LNCAP (cell line): Measurements from ENCODE around the gene TOMM40.

Source experiments
- CTCF ChIP-seq: fragments of 450-650 bp; IDR thresholded peaks from 2 replicates; pipeline ENCODE4 v1.5.1; 2017; ENCODE audit warnings: mild to moderate bottlenecking

Gene TOMM40

DNA sequence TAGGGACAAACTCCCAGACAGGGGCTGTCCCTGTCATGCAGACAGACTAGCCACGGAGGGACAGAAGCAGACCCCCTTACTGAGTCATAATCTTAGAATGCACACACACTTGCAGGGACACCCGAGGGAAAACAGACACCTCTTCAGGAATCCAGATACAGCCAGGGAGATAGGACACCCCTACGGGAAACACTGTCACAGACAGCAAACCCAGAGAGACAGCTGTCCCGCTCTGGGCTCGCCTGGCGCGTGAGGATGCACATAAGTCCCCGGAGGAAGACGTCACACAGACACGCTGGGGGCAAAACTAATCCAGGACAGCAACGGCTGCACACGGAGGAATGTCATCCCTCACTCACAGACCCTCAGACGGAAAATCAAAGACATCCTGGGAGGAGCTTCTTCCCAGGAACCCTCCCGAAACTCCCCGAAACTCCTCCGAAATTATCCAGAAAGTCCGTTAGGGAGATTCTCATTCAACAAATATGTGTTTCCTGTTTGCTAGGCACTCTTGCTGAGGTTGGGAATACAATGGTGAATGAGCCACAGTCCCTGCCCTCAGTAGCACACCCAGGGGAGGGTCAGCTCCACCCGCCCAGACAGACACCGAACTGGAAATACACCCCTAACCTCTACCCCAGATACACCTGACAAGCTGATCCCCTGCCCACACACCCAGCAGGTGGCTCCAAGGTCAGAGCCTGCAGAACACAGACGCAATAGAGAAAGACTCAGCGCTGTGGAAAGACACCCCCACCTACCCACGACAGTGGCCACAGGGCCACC lies 15.2 kb upstream of the TOMM40 start:
- no peak for TF ChIP-seq CTCF

DNA sequence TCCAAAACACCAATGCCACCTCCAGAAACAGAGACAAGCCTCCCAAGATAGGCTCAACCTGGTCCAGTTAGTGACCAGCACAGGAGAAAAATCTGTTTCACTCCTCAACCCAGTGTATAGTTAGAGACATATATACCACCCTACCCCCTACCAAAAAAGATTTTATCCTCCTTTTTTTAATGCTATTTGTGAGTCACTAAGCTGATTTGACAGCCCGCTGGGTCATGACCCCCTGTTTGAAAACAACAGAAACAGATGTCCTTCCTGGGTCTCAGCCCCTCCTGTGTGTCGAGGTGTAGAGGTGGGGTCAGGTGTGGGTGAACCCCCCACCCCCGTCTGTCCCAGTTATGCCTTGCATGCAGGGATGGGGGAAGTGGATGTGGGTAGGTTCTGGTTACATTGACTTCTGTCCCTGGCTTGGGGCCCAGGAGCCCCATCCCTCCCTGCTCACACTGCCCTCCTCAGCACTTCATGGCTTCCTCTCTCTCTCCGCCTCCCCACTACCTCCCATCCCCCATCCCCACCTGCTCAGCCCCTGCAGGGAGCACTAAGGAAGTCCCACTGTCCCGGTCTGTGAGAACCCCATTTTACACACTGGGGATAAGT lies 14.0 kb upstream of the TOMM40 start:
- no peak for TF ChIP-seq CTCF

DNA sequence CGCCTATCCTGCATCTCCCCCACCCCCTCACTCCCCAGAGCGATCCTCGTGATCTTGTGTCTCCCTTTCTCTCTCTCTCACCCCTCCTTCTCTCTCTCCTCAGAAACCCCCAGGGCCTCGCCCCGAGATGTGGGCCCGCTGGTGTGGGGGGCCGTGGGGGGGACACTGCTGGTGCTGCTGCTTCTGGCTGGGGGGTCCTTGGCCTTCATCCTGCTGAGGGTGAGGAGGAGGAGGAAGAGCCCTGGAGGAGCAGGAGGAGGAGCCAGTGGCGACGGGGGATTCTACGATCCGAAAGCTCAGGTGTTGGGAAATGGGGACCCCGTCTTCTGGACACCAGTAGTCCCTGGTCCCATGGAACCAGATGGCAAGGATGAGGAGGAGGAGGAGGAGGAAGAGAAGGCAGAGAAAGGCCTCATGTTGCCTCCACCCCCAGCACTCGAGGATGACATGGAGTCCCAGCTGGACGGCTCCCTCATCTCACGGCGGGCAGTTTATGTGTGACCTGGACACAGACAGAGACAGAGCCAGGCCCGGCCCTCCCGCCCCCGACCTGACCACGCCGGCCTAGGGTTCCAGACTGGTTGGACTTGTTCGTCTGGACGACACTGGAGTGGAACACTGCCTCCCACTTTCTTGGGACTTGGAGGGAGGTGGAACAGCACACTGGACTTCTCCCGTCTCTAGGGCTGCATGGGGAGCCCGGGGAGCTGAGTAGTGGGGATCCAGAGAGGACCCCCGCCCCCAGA lies 12.8 kb upstream of the TOMM40 start:
- TF ChIP-seq CTCF, result no peak

DNA sequence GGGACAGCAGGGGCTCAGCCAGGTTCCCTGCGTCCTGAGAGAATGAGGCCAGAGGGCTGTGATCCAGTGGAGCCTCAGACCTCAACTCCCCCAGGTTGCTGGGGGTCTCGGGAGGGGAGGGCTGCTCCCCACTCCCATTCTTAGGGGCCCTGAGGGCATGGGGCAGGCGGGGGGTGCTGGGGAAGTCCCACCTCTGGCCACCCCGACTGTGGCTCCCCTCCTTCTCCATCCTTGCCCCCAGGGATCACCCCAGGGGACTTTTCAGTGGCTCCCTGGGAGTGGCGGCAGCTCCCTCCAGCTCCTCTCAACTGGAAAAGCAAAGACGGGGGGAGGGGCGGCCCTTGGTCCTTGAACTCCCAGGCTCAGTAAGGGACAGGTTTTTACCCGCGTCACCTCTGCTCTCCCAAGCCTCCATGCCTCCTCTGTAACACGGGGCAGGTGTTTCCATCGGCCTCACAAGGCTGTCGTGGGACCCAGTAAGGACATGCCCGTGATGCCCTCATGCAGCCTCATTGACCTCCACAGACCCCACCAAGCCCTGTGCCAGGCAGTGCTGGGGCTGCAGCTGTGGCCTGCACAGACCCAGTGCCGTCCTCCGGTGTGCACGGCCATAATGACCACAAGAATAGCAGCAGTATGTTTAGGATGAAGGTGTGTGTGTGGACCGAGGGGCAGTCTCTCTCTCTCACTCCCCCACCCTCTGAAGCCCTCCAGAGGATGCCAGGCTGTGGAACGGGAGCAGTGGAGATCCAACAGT lies 11.6 kb upstream of the TOMM40 start:
- TF ChIP-seq CTCF, result no peak

DNA sequence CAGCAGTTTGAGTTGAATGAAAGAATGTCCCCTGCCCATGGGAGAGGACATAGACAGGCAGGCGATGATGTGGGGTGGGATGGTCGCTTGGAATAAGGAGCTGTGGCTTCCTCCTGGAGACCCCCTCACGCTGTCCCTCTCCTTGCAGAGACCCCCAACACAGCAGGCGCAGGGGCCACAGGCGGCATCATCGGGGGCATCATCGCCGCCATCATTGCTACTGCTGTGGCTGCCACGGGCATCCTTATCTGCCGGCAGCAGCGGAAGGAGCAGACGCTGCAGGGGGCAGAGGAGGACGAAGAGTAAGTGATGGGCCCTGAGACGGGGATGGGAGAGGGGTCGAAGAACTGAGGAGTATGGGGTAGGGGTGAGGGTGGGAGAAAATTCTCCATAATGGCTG lies 9.0 kb upstream of the TOMM40 start:
- TF ChIP-seq CTCF, result no peak

- TF ChIP-seq CTCF, result no peak
These were observed 7.1 kb upstream of the TOMM40 start for GRCh38 chr19:44883922-44884321.

DNA sequence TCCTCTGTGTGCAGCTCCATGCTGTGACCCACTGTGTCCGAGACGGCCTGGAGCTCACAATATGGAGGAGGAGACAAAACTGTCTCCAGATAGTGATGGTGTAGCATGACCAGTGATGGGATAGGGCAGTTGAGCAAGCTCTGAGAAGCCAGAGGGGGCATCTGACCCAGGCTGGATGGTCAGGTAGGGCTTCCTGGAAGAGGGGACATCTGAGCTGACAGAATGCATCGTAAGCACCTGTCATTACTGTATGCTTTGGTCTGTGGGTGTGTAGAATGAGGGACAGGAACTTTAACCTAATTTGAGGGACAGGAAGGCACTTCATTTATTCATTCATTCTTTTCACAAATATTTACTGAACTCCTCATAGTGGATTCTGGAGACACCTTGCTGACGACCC lies 6.5 kb upstream of the TOMM40 start:
- TF ChIP-seq CTCF, result no peak
